PFSK-1 (cell line): Measurements from ENCODE around the gene FBXO5.

Source experiments
- FOXP2 ChIP-seq: optimal IDR thresholded peaks from 2 replicates; pipeline ENCODE3; 2011; ENCODE audit warnings: borderline replicate concordance, control low read depth, inconsistent platforms; ENCODE audit not compliant: insufficient read depth; ENCODE audit errors: extremely low read length, extremely low read depth
- POLR2AphosphoS5 ChIP-seq: IDR thresholded peaks from 2 replicates; pipeline ENCODE4 v1.6.1; 2012; ENCODE audit warnings: low read depth, mild to moderate bottlenecking, control low read depth, low read length, moderate library complexity
- REST ChIP-seq, 2 experiments: IDR thresholded peaks; 2 replicates each; pipeline versions ENCODE4 v1.6.1 to v1.8.0; 2011 to 2012; ENCODE audit warnings: low read depth in 2 of 2, low read length in 2 of 2, control low read depth in 1 of 2, inconsistent platforms in 1 of 2, mild to moderate bottlenecking in 1 of 2, moderate library complexity in 1 of 2; ENCODE audit not compliant: insufficient read depth in 1 of 2
- SIN3A ChIP-seq: IDR thresholded peaks from 2 replicates; pipeline ENCODE4 v1.6.1; 2012; ENCODE audit warnings: mild to moderate bottlenecking, low read length, moderate library complexity, borderline replicate concordance; ENCODE audit not compliant: insufficient read depth
- TAF1 ChIP-seq: IDR thresholded peaks from 2 replicates; pipeline ENCODE4 v1.6.1; 2012; ENCODE audit warnings: low read length, control low read depth, borderline replicate concordance; ENCODE audit not compliant: insufficient read depth

- no peak for TF ChIP-seq TAF1
- no peak for TF ChIP-seq REST (IDR thresholded peaks at IDR 0.05; ENCODE audit: insufficient read depth in 1 of 2, low read depth in 2 of 2, low read length in 2 of 2)
- no peak for TF ChIP-seq POLR2AphosphoS5
- no peak for TF ChIP-seq SIN3A
- TF ChIP-seq FOXP2 = no peak
Measured at GRCh38 chr6:152977556-152977955, 5.3 kb downstream of the FBXO5 start.
